Osteocyte (in vitro differentiated cells): ENCODE results near the gene PGM5. TPM values are rescaled to one million over a fixed set of nuclear protein-coding genes. Genes with fewer than 3 reads are reported as not detected.

ENCODE experiments used
- DNase-seq: peaks from one replicate; pipeline ENCODE4 v3.0.0; 2021; ENCODE audit warnings: mixed read lengths; ENCODE audit not compliant: unreplicated experiment; ENCODE audit errors: extremely low spot score
- H3K27ac Mint-ChIP-seq: one replicate; pipeline ENCODE4 v1.8.0; 2021; ENCODE audit warnings: mild to moderate bottlenecking, mixed read lengths; ENCODE audit not compliant: unreplicated experiment
- H3K27me3 Mint-ChIP-seq: one replicate; pipeline ENCODE4 v1.8.0; 2021; ENCODE audit warnings: mixed read lengths; ENCODE audit not compliant: unreplicated experiment
- H3K36me3 Mint-ChIP-seq: one replicate; pipeline ENCODE4 v1.8.0; 2021; ENCODE audit warnings: mixed read lengths; ENCODE audit not compliant: unreplicated experiment
- H3K4me1 Mint-ChIP-seq: one replicate; pipeline ENCODE4 v1.8.0; 2021; ENCODE audit warnings: mixed read lengths; ENCODE audit not compliant: unreplicated experiment
- H3K4me3 Mint-ChIP-seq: one replicate; pipeline ENCODE4 v1.8.0; 2021; ENCODE audit warnings: mild to moderate bottlenecking, moderate library complexity, mixed read lengths; ENCODE audit not compliant: unreplicated experiment
- H3K9me3 Mint-ChIP-seq: one replicate; pipeline ENCODE4 v1.8.0; 2021; ENCODE audit warnings: mixed read lengths; ENCODE audit not compliant: unreplicated experiment
- CTCF ChIP-seq: fragments of 200-600 bp; sonication (generic); IDR thresholded peaks from 2 replicates; pipeline ENCODE4 v1.5.0; 2021; ENCODE audit warnings: antibody characterized with exemption, mild to moderate bottlenecking, moderate library complexity
- total RNA-seq: library from RNA; stranded (reverse); gene quantifications from 2 replicates; pipeline ENCODE4 v1.2.1, GENCODE V29; 2021

The PGM5 gene
- total RNA-seq, 1 donor from 2014 or later: not detected

GRCh38 chr9:68493541-68493940 lies 137.1 kb downstream of the PGM5 start:
- no peak for TF ChIP-seq CTCF
- no peak overlapping the region for H3K4me3 Mint-ChIP-seq
- H3K36me3 Mint-ChIP-seq: no peaks in the 10 kb centered on the region
- no peaks in the 10 kb centered on the region for H3K27me3 Mint-ChIP-seq
- DNase-seq: no peak
- H3K9me3 Mint-ChIP-seq: no peaks in the 10 kb centered on the region
- no peak overlapping the region for H3K27ac Mint-ChIP-seq
- no peaks in the 10 kb centered on the region for H3K4me1 Mint-ChIP-seq

- H3K36me3 Mint-ChIP-seq: no peaks in the 10 kb centered on the region
- H3K27ac Mint-ChIP-seq: no peak overlapping the region
- no peak overlapping the region for H3K4me3 Mint-ChIP-seq
- no peak for TF ChIP-seq CTCF
- no peak for DNase-seq
- peaks cover 3% of the 10 kb centered on the region for H3K27me3 Mint-ChIP-seq
- no peaks in the 10 kb centered on the region for H3K4me1 Mint-ChIP-seq
- no peaks in the 10 kb centered on the region for H3K9me3 Mint-ChIP-seq
Measured at GRCh38 chr9:68493958-68494577, 137.7 kb downstream of the PGM5 start.

- no peak overlapping the region for H3K27ac Mint-ChIP-seq
- no peak for DNase-seq
- no peak for TF ChIP-seq CTCF
- H3K9me3 Mint-ChIP-seq: no peaks in the 10 kb centered on the region
- no peak overlapping the region for H3K4me3 Mint-ChIP-seq
- H3K27me3 Mint-ChIP-seq: peaks cover 3% of the 10 kb centered on the region
- H3K4me1 Mint-ChIP-seq: no peaks in the 10 kb centered on the region
- H3K36me3 Mint-ChIP-seq: no peaks in the 10 kb centered on the region
Measured at GRCh38 chr9:68495247-68495646, 138.8 kb downstream of the PGM5 start.

- H3K9me3 Mint-ChIP-seq: no peaks in the 10 kb centered on the region
Measured at GRCh38 chr9:68496356-68496755, 139.9 kb downstream of the PGM5 start.

GRCh38 chr9:68497629-68498028 lies 141.2 kb downstream of the PGM5 start:
- Mint-ChIP-seq H3K27me3 (peaks cover 3% of the 10 kb centered on the region), H3K27ac (no peak overlapping the region), H3K9me3 (no peaks in the 10 kb centered on the region), H3K4me3 (no peak overlapping the region), H3K4me1 (no peaks in the 10 kb centered on the region), H3K36me3 (no peaks in the 10 kb centered on the region)
- no peak for TF ChIP-seq CTCF
- no peak for DNase-seq

More at GRCh38 chr9:68496356-68496755, 139.9 kb downstream of the PGM5 start:
- no peaks in the 10 kb centered on the region for H3K4me1 Mint-ChIP-seq
- H3K27ac Mint-ChIP-seq: no peak overlapping the region
- H3K36me3 Mint-ChIP-seq: no peaks in the 10 kb centered on the region
- H3K4me3 Mint-ChIP-seq: no peak overlapping the region
- TF ChIP-seq CTCF: no peak
- H3K27me3 Mint-ChIP-seq: peaks cover 3% of the 10 kb centered on the region
- DNase-seq: no peak
